Liver (tissue), 3 donors: ENCODE data around the gene CAVIN1.

Source experiments
- CTCF ChIP-seq: fragments of 150-350 bp; IDR thresholded peaks from 2 replicates; pipeline ENCODE4 v1.5.1; 2017; ENCODE audit warnings: improper control_type of control experiment, low read depth, low read length; ENCODE audit not compliant: missing input control
- FOXA1 ChIP-seq: IDR thresholded peaks from 2 replicates; pipeline ENCODE4 v1.6.1; 2016; ENCODE audit warnings: antibody characterized with exemption
- JUND ChIP-seq, 2 donors: IDR thresholded peaks; 2 replicates each; pipeline ENCODE4 v1.6.1; 2016; ENCODE audit warnings: antibody characterized with exemption in 2 of 2
- MAX ChIP-seq: IDR thresholded peaks from 2 replicates; pipeline ENCODE4 v1.6.1; 2016; ENCODE audit warnings: antibody characterized with exemption
- NR2F2 ChIP-seq: IDR thresholded peaks from 2 replicates; pipeline ENCODE4 v1.6.1; 2016; ENCODE audit warnings: antibody characterized with exemption
- RAD21 ChIP-seq, 2 donors: IDR thresholded peaks; 2 replicates each; pipeline ENCODE4 v1.6.1; 2016; ENCODE audit warnings: antibody characterized with exemption in 2 of 2, mild to moderate bottlenecking in 2 of 2
- SP1 ChIP-seq: IDR thresholded peaks from 2 replicates; pipeline ENCODE4 v1.6.1; 2018; ENCODE audit warnings: antibody characterized with exemption, mild to moderate bottlenecking
- TAF1 ChIP-seq: conservative IDR thresholded peaks from 2 replicates; pipeline ENCODE4 v1.6.1; 2016; ENCODE audit warnings: antibody characterized with exemption, mild to moderate bottlenecking
- YY1 ChIP-seq: IDR thresholded peaks from 2 replicates; pipeline ENCODE4 v1.6.1; 2016; ENCODE audit warnings: antibody characterized with exemption, mild to moderate bottlenecking
- ZBTB33 ChIP-seq: IDR thresholded peaks from 2 replicates; pipeline ENCODE4 v1.6.1; 2016; ENCODE audit warnings: antibody characterized with exemption
- donor health status: healthy.
- donor health status: healthy.

- TF ChIP-seq CTCF (no peak), RAD21 (IDR thresholded peaks at IDR 0.05) (no peak), JUND (IDR thresholded peaks at IDR 0.05) (no peak), MAX (no peak), SP1 (no peak), YY1 (no peak), NR2F2 (no peak), ZBTB33 (no peak), TAF1 (no peak), FOXA1 (no peak)
Measured at GRCh38 chr17:42359133-42359532, 63.9 kb downstream of the CAVIN1 start.
